HG03354 (cell line): ENCODE results near the gene NAV2.

Experiments
- ATAC-seq: cut with Tn5 transposase; IDR thresholded peaks from one replicate; pipeline ENCODE4 v1.9.1; 2021; ENCODE audit warnings: mild to moderate bottlenecking; ENCODE audit not compliant: unreplicated experiment, poor library complexity, severe bottlenecking

The NAV2 gene

DNA sequence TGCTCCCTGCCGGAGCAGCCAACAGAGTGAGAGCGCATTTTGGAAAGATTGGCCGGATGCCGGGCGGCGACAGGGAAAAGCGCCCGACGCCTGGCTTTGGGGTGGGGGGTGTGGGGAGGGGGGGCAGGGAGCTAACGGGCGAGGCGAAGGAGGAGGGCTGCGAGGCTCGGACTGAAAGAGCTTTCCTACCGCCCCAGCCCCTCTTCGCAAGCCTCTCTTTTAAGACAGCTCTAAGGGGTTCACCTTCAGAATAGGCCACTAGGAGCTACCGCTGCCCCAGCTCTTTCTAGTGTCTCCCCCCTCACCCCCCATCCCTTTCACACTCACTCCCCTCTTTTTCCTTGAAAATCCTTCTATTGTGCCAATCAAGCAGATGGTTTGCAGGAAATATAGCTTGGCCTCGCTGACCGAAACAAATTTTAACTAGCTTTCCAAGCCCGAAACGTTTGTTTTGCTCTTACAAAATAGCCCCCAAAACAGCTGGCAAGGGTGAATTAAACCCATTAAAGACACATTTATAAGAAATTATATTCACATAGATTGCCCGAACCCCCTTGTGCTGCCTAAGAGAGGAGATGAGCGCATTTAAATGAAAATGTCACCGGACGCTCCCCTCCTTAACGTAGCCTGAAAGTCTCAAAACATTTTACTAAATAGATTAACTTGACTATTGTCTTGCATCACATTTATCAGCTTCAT is 451.3 kb downstream of the NAV2 start:
- no peak for ATAC-seq
